Keratinocyte (primary cell): Measurements from ENCODE around the gene CCND3. TPM values are rescaled to one million over a fixed set of nuclear protein-coding genes. Genes with fewer than 3 reads are reported as not detected.

ENCODE experiments used
- DNase-seq: peaks from one replicate; pipeline ENCODE4 v3.0.0-alpha.2; 2011; ENCODE audit warnings: low read depth, missing footprints, low spot score
- FAIRE-seq: peaks from 2 replicates; lab custom pipeline; 2011; peaks lifted over from hg19 to GRCh38; lab: Jason Lieb, UNC
- H2AFZ ChIP-seq: 2 replicates; pipeline ENCODE4 v1.6.0; 2012; ENCODE audit warnings: low read length, control low read depth, inconsistent platforms; ENCODE audit not compliant: control insufficient read depth
- H3K27ac ChIP-seq: 2 replicates; pipeline ENCODE4 v1.5.1; 2011; ENCODE audit warnings: low read length; ENCODE audit not compliant: control insufficient read depth, insufficient read depth
- H3K27me3 ChIP-seq: 3 replicates; pipeline ENCODE4 v1.6.0; 2011; ENCODE audit warnings: low read length; ENCODE audit not compliant: control insufficient read depth, insufficient read depth; ENCODE audit errors: extremely low read depth
- H3K36me3 ChIP-seq, 2 experiments: 2 replicates in 1 of 2; 3 replicates in 1 of 2; pipeline ENCODE4 v1.5.1; 2011; ENCODE audit warnings: low read length in 2 of 2, mild to moderate bottlenecking in 1 of 2; ENCODE audit not compliant: control insufficient read depth in 2 of 2, insufficient read depth in 2 of 2; ENCODE audit errors: extremely low read depth in 1 of 2
- H3K4me1 ChIP-seq: 3 replicates; pipeline ENCODE4 v1.5.1; 2011; ENCODE audit warnings: low read length; ENCODE audit not compliant: control insufficient read depth, insufficient read depth; ENCODE audit errors: extremely low read depth
- H3K4me2 ChIP-seq: 3 replicates; pipeline ENCODE4 v1.6.0; 2011; ENCODE audit warnings: low read depth, low read length; ENCODE audit not compliant: control insufficient read depth, insufficient read depth; ENCODE audit errors: extremely low read depth
- H3K4me3 ChIP-seq, 3 experiments: fragments of 200-600 bp in 1 of 3; sonication (generic) in 1 of 3; 2 replicates in 2 of 3; 3 replicates in 1 of 3; pipeline ENCODE4 v1.5.1; 2011 to 2016; ENCODE audit warnings: low read length in 3 of 3, mild to moderate bottlenecking in 3 of 3, control low read depth in 2 of 3, inconsistent platforms in 1 of 3, low read depth in 1 of 3, mixed read lengths in 1 of 3, mixed run types in 1 of 3, moderate library complexity in 1 of 3; ENCODE audit not compliant: control insufficient read depth in 2 of 3, insufficient read depth in 2 of 3; ENCODE audit errors: extremely low read depth in 1 of 3
- H3K79me2 ChIP-seq: 2 replicates; pipeline ENCODE4 v1.6.0; 2012; ENCODE audit warnings: low read length; ENCODE audit not compliant: control insufficient read depth, insufficient read depth
- H3K9ac ChIP-seq: 3 replicates; pipeline ENCODE4 v1.6.0; 2011; ENCODE audit warnings: low read length; ENCODE audit not compliant: control insufficient read depth, insufficient read depth; ENCODE audit errors: extremely low read depth
- H3K9me1 ChIP-seq: 3 replicates; pipeline ENCODE4 v1.6.0; 2011; ENCODE audit warnings: low read length; ENCODE audit not compliant: control insufficient read depth, insufficient read depth; ENCODE audit errors: extremely low read depth
- H3K9me3 ChIP-seq: 2 replicates; pipeline ENCODE4 v1.5.1; 2012; ENCODE audit warnings: low read depth, low read length; ENCODE audit not compliant: control insufficient read depth
- H4K20me1 ChIP-seq: 3 replicates; pipeline ENCODE4 v1.6.0; 2011; ENCODE audit warnings: low read length; ENCODE audit not compliant: control insufficient read depth, insufficient read depth; ENCODE audit errors: extremely low read depth
- EZH2 ChIP-seq: IDR thresholded peaks from one replicate; pipeline ENCODE4 v1.6.1; 2012; ENCODE audit warnings: inconsistent platforms, mild to moderate bottlenecking, low read length, moderate library complexity
- dilution Hi-C: fragments of 300-500 bp; cut with MboI; formaldehyde crosslinking; loops from one replicate; pipeline ENCODE4 v1.7.0; 2020; ENCODE audit warnings: low sequenced_read_pairs; ENCODE audit not compliant: extremely low pct_ligation_motif_present
- polyA plus RNA-seq, 5 experiments: library from polyadenylated mRNA; depleted of rRNA in 3 of 5; stranded (reverse) in 3 of 5; stranded (forward) in 1 of 5; unstranded in 1 of 5; fragments of >200 nt; gene quantifications; 1 replicate in 1 of 5; 2 replicates in 3 of 5; 3 replicates in 1 of 5; pipeline versions ENCODE4 v1.2.1 to v1.2.3, GENCODE V29; 2011 to 2012; ENCODE audit warnings: missing spikeins in 2 of 5, low read depth in 1 of 5, low replicate concordance in 1 of 5
- TF ChIP-seq, protein P1 (sequence below), 3 experiments: IDR thresholded peaks in 1 of 3; conservative IDR thresholded peaks in 1 of 3; optimal IDR thresholded peaks in 1 of 3; 2 replicates in 2 of 3; 3 replicates in 1 of 3; pipeline versions ENCODE3 to v1.5.1; 2011; ENCODE audit warnings: low read length in 3 of 3, mild to moderate bottlenecking in 3 of 3, moderate library complexity in 2 of 3, control low read depth in 1 of 3, inconsistent platforms in 1 of 3; ENCODE audit not compliant: insufficient read depth in 2 of 3; ENCODE audit errors: extremely low read depth in 1 of 3

The CCND3 gene
- polyA plus RNA-seq, 1 donor (not counting 4 experiments of a cell fraction or from before 2014, with no cell fraction given), result 37.3 TPM

DNA sequence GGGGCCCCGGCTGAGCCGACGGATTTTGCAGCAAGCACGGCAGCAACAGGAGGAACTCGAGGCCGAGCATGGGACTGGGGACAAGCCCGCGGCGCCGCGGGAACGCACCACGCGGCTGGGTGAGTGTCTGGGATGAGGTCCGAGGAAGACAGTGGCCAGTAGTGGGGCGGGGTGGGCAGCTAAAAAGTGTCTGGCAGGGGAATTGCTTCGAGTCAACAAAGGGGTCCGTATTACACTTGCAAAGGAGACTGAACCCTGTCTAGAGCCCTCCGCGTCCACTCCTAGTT lies 20.0 kb downstream of the CCND3 start:
- dilution Hi-C loops, result no loop called here
- peak overlapping the region; percentile 100 for H3K27ac ChIP-seq
- H3K36me3 ChIP-seq, result peaks cover 3 to 23% of the 10 kb centered on the region in 2 experiments
- no peak for TF ChIP-seq EZH2
- TF ChIP-seq, protein P1, sequence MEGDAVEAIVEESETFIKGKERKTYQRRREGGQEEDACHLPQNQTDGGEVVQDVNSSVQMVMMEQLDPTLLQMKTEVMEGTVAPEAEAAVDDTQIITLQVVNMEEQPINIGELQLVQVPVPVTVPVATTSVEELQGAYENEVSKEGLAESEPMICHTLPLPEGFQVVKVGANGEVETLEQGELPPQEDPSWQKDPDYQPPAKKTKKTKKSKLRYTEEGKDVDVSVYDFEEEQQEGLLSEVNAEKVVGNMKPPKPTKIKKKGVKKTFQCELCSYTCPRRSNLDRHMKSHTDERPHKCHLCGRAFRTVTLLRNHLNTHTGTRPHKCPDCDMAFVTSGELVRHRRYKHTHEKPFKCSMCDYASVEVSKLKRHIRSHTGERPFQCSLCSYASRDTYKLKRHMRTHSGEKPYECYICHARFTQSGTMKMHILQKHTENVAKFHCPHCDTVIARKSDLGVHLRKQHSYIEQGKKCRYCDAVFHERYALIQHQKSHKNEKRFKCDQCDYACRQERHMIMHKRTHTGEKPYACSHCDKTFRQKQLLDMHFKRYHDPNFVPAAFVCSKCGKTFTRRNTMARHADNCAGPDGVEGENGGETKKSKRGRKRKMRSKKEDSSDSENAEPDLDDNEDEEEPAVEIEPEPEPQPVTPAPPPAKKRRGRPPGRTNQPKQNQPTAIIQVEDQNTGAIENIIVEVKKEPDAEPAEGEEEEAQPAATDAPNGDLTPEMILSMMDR (optimal IDR thresholded peaks at IDR 0.05 in 1 of 3, IDR thresholded peaks at IDR 0.05 in 1 of 3, conservative IDR thresholded peaks at IDR 0.05 in 1 of 3; ENCODE audit: extremely low read depth in 1 of 3, insufficient read depth in 2 of 3, low read length in 3 of 3), result no peak
- H2AFZ ChIP-seq, result peak overlapping the region; percentile 99
- H3K4me3 ChIP-seq, result peak overlapping the region; percentile 90 to 100 (median 95)
- no peaks in the 10 kb centered on the region for H3K9me3 ChIP-seq
- FAIRE-seq (no peak), DNase-seq (no peak)
- peaks cover 3% of the 10 kb centered on the region for H4K20me1 ChIP-seq
- H3K27me3 ChIP-seq, result no peaks in the 10 kb centered on the region
- H3K4me1 ChIP-seq, result peaks cover 37% of the 10 kb centered on the region
- H3K4me2 ChIP-seq, result peak overlapping the region; percentile 82
- peaks cover 2% of the 10 kb centered on the region for H3K9me1 ChIP-seq
- peaks cover 68% of the 10 kb centered on the region for H3K79me2 ChIP-seq
- peak overlapping the region; percentile 100 for H3K9ac ChIP-seq

DNA sequence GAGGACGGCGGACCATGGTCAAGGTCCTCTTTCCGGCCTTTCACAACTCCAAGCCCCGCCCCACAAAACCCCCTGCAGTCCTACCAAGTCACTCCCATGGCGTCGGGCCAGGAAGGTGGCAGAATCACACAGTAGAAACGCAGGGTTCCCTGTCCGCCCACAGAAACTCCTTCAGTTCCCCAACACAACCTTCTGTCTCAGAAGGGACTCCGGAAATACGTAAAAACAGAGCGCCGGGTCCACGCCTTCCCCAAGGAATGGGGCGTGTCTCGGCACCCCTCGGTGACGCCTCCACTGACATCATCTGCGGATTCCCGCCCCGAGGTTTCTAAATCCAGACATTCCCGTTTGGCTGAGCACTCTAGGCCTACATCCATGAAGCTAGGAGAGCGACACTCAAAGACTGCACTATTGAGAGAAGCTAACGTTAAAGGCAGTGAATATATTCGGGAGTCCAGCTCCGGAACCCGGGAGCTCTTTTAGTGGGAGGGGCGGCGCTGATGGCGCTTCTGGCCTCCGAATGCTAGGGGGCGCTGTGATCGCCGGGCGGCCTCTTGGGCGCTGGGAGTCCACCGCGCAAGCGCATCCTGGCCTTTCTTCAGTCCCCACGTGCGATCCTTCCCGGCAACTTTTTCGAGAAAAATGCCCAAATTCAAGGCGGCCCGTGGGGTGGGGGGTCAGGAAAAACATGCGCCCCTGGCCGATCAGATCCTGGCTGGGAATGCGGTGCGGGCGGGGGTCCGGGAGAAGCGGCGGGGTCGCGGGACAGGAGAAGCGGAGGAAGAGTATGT lies 20.5 kb downstream of the CCND3 start, which contains the start of the genes BYSL and MED20:
Gene BYSL (plus strand): TSS at position 579 of the 791 bp plus-strand sequence. CDS start 64 bp downstream, at position 643.
Gene MED20 (minus strand): TSS at position 219 of the 791 bp plus-strand sequence. CDS start 121 bp downstream, at position 98.
- no peaks in the 10 kb centered on the region for H3K27me3 ChIP-seq
- peak within 1 kb of the TSS; percentile 90 to 100 (median 95) for H3K4me3 ChIP-seq
- dilution Hi-C loops, result no loop called here
- peaks cover 68% of the 10 kb centered on the region for H3K79me2 ChIP-seq
- H3K9ac ChIP-seq, result peak within 1 kb of the TSS; percentile 100
- H3K27ac ChIP-seq, result peak within 1 kb of the TSS; percentile 100
- FAIRE-seq, result peak; percentile 29
- H3K9me3 ChIP-seq, result no peaks in the 10 kb centered on the region
- TF ChIP-seq, protein P1 (optimal IDR thresholded peaks at IDR 0.05 in 1 of 3, IDR thresholded peaks at IDR 0.05 in 1 of 3, conservative IDR thresholded peaks at IDR 0.05 in 1 of 3; ENCODE audit: extremely low read depth in 1 of 3, insufficient read depth in 2 of 3, low read length in 3 of 3), result peak; percentile 85 to 99 (median 94)
- no peak for TF ChIP-seq EZH2
- peak within 1 kb of the TSS; percentile 99 for H3K4me2 ChIP-seq
- H3K36me3 ChIP-seq, result peaks cover 4 to 24% of the 10 kb centered on the region in 2 experiments
- peaks cover 4% of the 10 kb centered on the region for H3K9me1 ChIP-seq
- H2AFZ ChIP-seq, result peak within 1 kb of the TSS; percentile 99
- peak; percentile 91 for DNase-seq
- peaks cover 38% of the 10 kb centered on the region for H3K4me1 ChIP-seq
- H4K20me1 ChIP-seq, result peaks cover 3% of the 10 kb centered on the region
